ENCODE data around the gene ECPAS.

DNA sequence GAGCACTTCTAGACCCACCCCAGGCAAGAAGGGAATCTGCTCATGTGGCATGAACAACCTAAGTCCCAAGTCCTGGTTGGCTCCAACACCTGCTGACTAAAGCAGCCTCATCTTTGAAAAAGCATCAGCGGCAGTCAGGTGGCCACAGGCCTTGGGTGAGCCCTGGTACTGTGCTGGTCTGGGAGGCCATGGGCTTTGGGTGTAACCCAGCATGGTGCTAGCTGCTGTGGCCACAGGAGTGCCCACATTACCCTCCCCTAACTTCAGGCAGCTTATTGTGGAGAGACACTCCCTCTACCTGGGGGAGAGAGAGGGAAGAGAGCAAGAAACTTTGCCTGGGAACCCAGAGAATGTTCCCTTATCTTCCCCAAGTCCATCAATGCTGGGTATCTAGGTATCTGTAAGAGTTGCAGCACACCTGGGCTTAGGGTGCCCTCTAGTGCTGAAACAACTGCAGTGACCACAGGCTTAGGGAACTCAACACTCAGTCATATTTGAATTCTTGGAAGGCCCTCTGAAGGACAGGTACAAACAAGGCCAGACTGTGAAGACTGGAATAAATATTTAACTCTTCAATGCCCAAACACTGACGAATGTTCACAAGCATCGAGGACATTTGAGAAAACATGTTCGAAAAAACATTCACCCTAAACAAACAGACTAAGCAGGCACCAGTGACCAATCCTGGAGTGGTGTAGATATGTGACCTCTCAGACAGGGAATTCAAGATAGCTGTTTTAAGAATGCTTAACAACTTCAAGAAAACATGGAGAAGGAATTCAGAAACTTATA is 84.2 kb downstream of the ECPAS start:
- peak; percentile 75 for TF ChIP-seq CTCF (conservative IDR thresholded peaks at IDR 0.05; ENCODE audit: low read length)
- TF ChIP-seq EZH2phosphoT487 (IDR thresholded peaks at IDR 0.05; ENCODE audit: borderline replicate concordance, low read depth, low read length), result no peak

Data from OCI-LY7 (cell line).